Measurements from ENCODE around the gene POP4.

POP4 gene

GRCh38 chr19:29590278-29590677 is 15.8 kb upstream of the POP4 start:
- TF ChIP-seq CTCF (IDR thresholded peaks at IDR 0.05; ENCODE audit: extremely low read depth, missing control alignments): no peak
- no peak for DNase-seq (ENCODE audit: low spot score)

GRCh38 chr19:29591670-29592069 is 14.4 kb upstream of the POP4 start:
- no peak for DNase-seq (ENCODE audit: low spot score)
- no peak for TF ChIP-seq CTCF (IDR thresholded peaks at IDR 0.05; ENCODE audit: extremely low read depth, missing control alignments)

GRCh38 chr19:29593869-29594268 is 12.2 kb upstream of the POP4 start:
- TF ChIP-seq CTCF (IDR thresholded peaks at IDR 0.05; ENCODE audit: extremely low read depth, missing control alignments): no peak
- DNase-seq (ENCODE audit: low spot score): no peak

- TF ChIP-seq CTCF (IDR thresholded peaks at IDR 0.05; ENCODE audit: extremely low read depth, missing control alignments): no peak
- no peak for DNase-seq (ENCODE audit: low spot score)
Measured at GRCh38 chr19:29596080-29596727, 9.9 kb upstream of the POP4 start.

GRCh38 chr19:29596885-29597525 is 9.1 kb upstream of the POP4 start:
- TF ChIP-seq CTCF (IDR thresholded peaks at IDR 0.05; ENCODE audit: extremely low read depth, missing control alignments): no peak
- DNase-seq (ENCODE audit: low spot score): no peak

- TF ChIP-seq CTCF (IDR thresholded peaks at IDR 0.05; ENCODE audit: extremely low read depth, missing control alignments): no peak
- DNase-seq (ENCODE audit: low spot score): no peak
Measured at GRCh38 chr19:29598036-29598435, 8.0 kb upstream of the POP4 start.

- no peak for TF ChIP-seq CTCF (IDR thresholded peaks at IDR 0.05; ENCODE audit: extremely low read depth, missing control alignments)
- DNase-seq (ENCODE audit: low spot score): no peak
Measured at GRCh38 chr19:29598496-29598895, 7.6 kb upstream of the POP4 start.
